LHCN-M2 (cell line): ENCODE results near the gene BSDC1. TPM values are rescaled to one million over a fixed set of nuclear protein-coding genes. Genes with fewer than 3 reads are reported as not detected.

Source experiments
- DNase-seq: peaks from one replicate; pipeline ENCODE4 v3.0.0-alpha.2; 2012; ENCODE audit warnings: low read depth
- total RNA-seq: library from RNA; depleted of rRNA; stranded (reverse); fragments of >200 nt; gene quantifications from 2 replicates; pipeline ENCODE4 v1.2.3, GENCODE V29; 2014

BSDC1 gene
- total RNA-seq, 1 experiment from 2014 or later, result 58.0 TPM

GRCh38 chr1:32394890-32395432, 720 bp upstream of the BSDC1 start:
- DNase-seq, result no peak

- no peak for DNase-seq
Measured at GRCh38 chr1:32393832-32394140, 455 bp downstream of the BSDC1 start.

GRCh38 chr1:32393136-32393535, 1.1 kb downstream of the BSDC1 start:
- no peak for DNase-seq

- no peak for DNase-seq
Measured at GRCh38 chr1:32392325-32392724, 1.9 kb downstream of the BSDC1 start.

- DNase-seq, result no peak
Measured at GRCh38 chr1:32390904-32391870, 3.1 kb downstream of the BSDC1 start.

GRCh38 chr1:32388641-32389040, 5.6 kb downstream of the BSDC1 start:
- no peak for DNase-seq

GRCh38 chr1:32386676-32387392, 7.4 kb downstream of the BSDC1 start:
- no peak for DNase-seq

- no peak for DNase-seq
Measured at GRCh38 chr1:32380057-32380456, 14.2 kb downstream of the BSDC1 start.

GRCh38 chr1:32377541-32378220, 16.6 kb downstream of the BSDC1 start:
- DNase-seq, result no peak

GRCh38 chr1:32376199-32376598, 18.0 kb downstream of the BSDC1 start:
- no peak for DNase-seq

GRCh38 chr1:32373996-32374592, 20.1 kb downstream of the BSDC1 start:
- DNase-seq, result no peak

GRCh38 chr1:32372149-32372756, 22.0 kb downstream of the BSDC1 start:
- no peak for DNase-seq

GRCh38 chr1:32367912-32368635, 26.2 kb downstream of the BSDC1 start:
- DNase-seq, result no peak

- no peak for DNase-seq
Measured at GRCh38 chr1:32365445-32365844, 28.8 kb downstream of the BSDC1 start.

- DNase-seq, result no peak
Measured at GRCh38 chr1:32364836-32365235, 29.4 kb downstream of the BSDC1 start.

- DNase-seq, result no peak
Measured at GRCh38 chr1:32363713-32364112, 30.5 kb downstream of the BSDC1 start.

- no peak for DNase-seq
Measured at GRCh38 chr1:32362474-32363313, 31.5 kb downstream of the BSDC1 start, which contains the start of the genes FAM229A and TSSK3. Gene FAM229A (minus strand): TSS chr1:32362485. CDS start chr1:32362091, 394 bp downstream. Gene TSSK3 (plus strand): TSS chr1:32362539. CDS start chr1:32362702, 163 bp downstream.

GRCh38 chr1:32361674-32362473, 32.4 kb downstream of the BSDC1 start:
- DNase-seq, result no peak
